K562 (cell line): ENCODE data around the gene HSPB7. TPM values are rescaled to one million over a fixed set of nuclear protein-coding genes. Genes with fewer than 3 reads are reported as not detected.

Source experiments
- DEAF1 ChIP-seq: fragments of 450-650 bp; formaldehyde crosslinking; IDR thresholded peaks from 2 replicates; pipeline ENCODE4 v1.4.0; 2020; ENCODE audit warnings: mild to moderate bottlenecking, moderate library complexity
- JUND ChIP-seq, 2 experiments: IDR thresholded peaks; 2 replicates in 1 of 2; 3 replicates in 1 of 2; pipeline ENCODE4 v1.6.1; 2011; ENCODE audit warnings: borderline replicate concordance in 2 of 2, low read depth in 2 of 2, low read length in 2 of 2, improper control_type of control experiment in 1 of 2, missing biosample characterization in 1 of 2, missing genetic modification characterization in 1 of 2, missing genetic modification reagents in 1 of 2
- RB1 ChIP-seq: fragments of 450-650 bp; IDR thresholded peaks from 2 replicates; pipeline ENCODE4 v1.6.1; 2017; ENCODE audit warnings: low read depth, mild to moderate bottlenecking
- REST ChIP-seq, 2 experiments: fragments of 450-650 bp; formaldehyde crosslinking in 1 of 2; IDR thresholded peaks; 2 replicates each; pipeline versions ENCODE4 v1.4.0 to v1.6.1; 2014 to 2020; ENCODE audit warnings: mild to moderate bottlenecking in 2 of 2, borderline replicate concordance in 1 of 2, low read depth in 1 of 2
- ZBTB49 ChIP-seq: sonication (generic); formaldehyde crosslinking; IDR thresholded peaks from 2 replicates; pipeline ENCODE4 v1.8.0; 2022; ENCODE audit warnings: missing genetic modification reagents, mild to moderate bottlenecking, borderline replicate concordance
- ZBTB7A ChIP-seq: IDR thresholded peaks from 2 replicates; pipeline ENCODE4 v1.6.1; 2011; ENCODE audit warnings: low read depth, mild to moderate bottlenecking, low read length, moderate library complexity, borderline replicate concordance; ENCODE audit not compliant: control insufficient read depth
- ZKSCAN1 ChIP-seq: fragments of 150-350 bp; IDR thresholded peaks from 2 replicates; pipeline ENCODE4 v1.6.1; 2016; ENCODE audit warnings: low read depth, low read length
- ZNF184 ChIP-seq: sonication (generic); formaldehyde crosslinking; IDR thresholded peaks from 2 replicates; pipeline ENCODE4 v1.5.0; 2020; ENCODE audit warnings: missing genetic modification reagents
- ZNF740 ChIP-seq, 3 experiments: fragments of 200-800 bp in 1 of 3; sonication (Bioruptor generic) in 1 of 3; sonication (generic) in 1 of 3; formaldehyde crosslinking in 1 of 3; IDR thresholded peaks; 2 replicates each; pipeline versions ENCODE4 v1.6.1 to v1.8.0; 2016 to 2022; ENCODE audit warnings: mild to moderate bottlenecking in 2 of 3, missing compliant biosample characterization in 2 of 3, missing genetic modification characterization in 2 of 3, missing genetic modification reagents in 1 of 3
- ZNF830 ChIP-seq: fragments of 250-450 bp; sonication (Bioruptor Pico); IDR thresholded peaks from 2 replicates; pipeline ENCODE4 v1.5.0; 2021; ENCODE audit warnings: mild to moderate bottlenecking
- polyA plus RNA-seq, 8 experiments: library from polyadenylated mRNA; depleted of rRNA in 4 of 8; stranded (reverse) in 5 of 8; unstranded in 3 of 8; fragments of >200 nt; fragmentation: Nextera tagmentation in 2 of 8; fragmentation: Illumina TruSeq in 1 of 8; extraction: Ambion mirVana in 2 of 8; extraction: Trizol in 1 of 8; gene quantifications; 2 replicates each; pipeline versions ENCODE4 v1.2.1 to v1.2.3, GENCODE V29; 2011 to 2014; ENCODE audit warnings: inconsistent platforms in 1 of 8, missing spikeins in 1 of 8
- total RNA-seq, 7 experiments: library from RNA; depleted of rRNA in 6 of 7; stranded (reverse); fragments of >200 nt in 6 of 7; fragmentation: Illumina TruSeq in 2 of 7; extraction: Trizol in 2 of 7; gene quantifications; 2 replicates each; pipeline versions ENCODE4 v1.2.1 to v1.2.3, GENCODE V29; 2011 to 2021; ENCODE audit warnings: low replicate concordance in 1 of 7

Gene HSPB7
- total and polyA plus RNA-seq, 9 of the 15 experiments (the other 6 are each of a cell fraction or from before 2014, with no cell fraction given) = 0.05 to 0.19 (median 0.07) TPM; not detected in 6

- TF ChIP-seq ZKSCAN1 (0 out of 2 replicates have a peak, but pooled peaks have one; percentile 32), JUND (IDR thresholded peaks at IDR 0.05; ENCODE audit: borderline replicate concordance, low read depth, low read length) (peak; percentile 55; the same call in 1 of the 2 replicates), JUND (tag; IDR thresholded peaks at IDR 0.05; ENCODE audit: borderline replicate concordance, low read depth, low read length) (no peak; the same call in 2 of the 3 replicates), ZBTB49 (CRISPR knock-in tag) (no peak), ZNF184 (CRISPR knock-in tag) (no peak), ZNF830 (no peak), RB1 (peak; percentile 42; the same call in 1 of the 2 replicates), REST (IDR thresholded peaks at IDR 0.05; ENCODE audit: borderline replicate concordance) (peak; percentile 79), REST (CRISPR knock-in tag; IDR thresholded peaks at IDR 0.05; ENCODE audit: low read depth) (no peak), ZNF740 (CRISPR knock-in tag; IDR thresholded peaks at IDR 0.05) (no peak), ZNF740 (tag; IDR thresholded peaks at IDR 0.05) (no peak), DEAF1 (peak; percentile 49; the same call in 1 of the 2 replicates), ZBTB7A (peak; percentile 37; the same call in 1 of the 2 replicates)
Observed at GRCh38 chr1:15994590-15995351, 23.1 kb downstream of the HSPB7 start (continued).
